HUES64 (cell line): Measurements from ENCODE around the gene ABHD10.

Experiments
- H3K27ac ChIP-seq: 2 replicates; pipeline ENCODE4 v1.7.0; 2013; ENCODE audit warnings: low read depth, low read length, inconsistent platforms
- H3K27me3 ChIP-seq: 2 replicates; pipeline ENCODE4 v1.6.1; 2013; ENCODE audit warnings: mild to moderate bottlenecking, low read length; ENCODE audit not compliant: insufficient read depth
- H3K36me3 ChIP-seq: 2 replicates; pipeline ENCODE4 v1.6.1; 2013; ENCODE audit warnings: mild to moderate bottlenecking, low read length; ENCODE audit not compliant: insufficient read depth
- H3K4me1 ChIP-seq: 2 replicates; pipeline ENCODE4 v1.6.1; 2013; ENCODE audit warnings: mild to moderate bottlenecking, low read length, moderate library complexity; ENCODE audit not compliant: insufficient read depth
- H3K4me3 ChIP-seq: 2 replicates; pipeline ENCODE4 v1.5.1; 2013; ENCODE audit warnings: mild to moderate bottlenecking, low read length, moderate library complexity
- H3K9ac ChIP-seq: 2 replicates; pipeline ENCODE4 v1.6.1; 2013; ENCODE audit warnings: mild to moderate bottlenecking, low read depth, low read length
- H3K9me3 ChIP-seq: 2 replicates; pipeline ENCODE4 v1.6.1; 2013; ENCODE audit warnings: low read depth, low read length; ENCODE audit not compliant: insufficient read depth
- WGBS: fragments of 150-250, 120-280 bp; methylation state at CpG from one replicate; pipeline ENCODE4 v1.1.7; 2013; ENCODE audit warnings: missing lambda C conversion rate; 5-methylcytosine and 5-hydroxymethylcytosine counted together

The ABHD10 gene

DNA sequence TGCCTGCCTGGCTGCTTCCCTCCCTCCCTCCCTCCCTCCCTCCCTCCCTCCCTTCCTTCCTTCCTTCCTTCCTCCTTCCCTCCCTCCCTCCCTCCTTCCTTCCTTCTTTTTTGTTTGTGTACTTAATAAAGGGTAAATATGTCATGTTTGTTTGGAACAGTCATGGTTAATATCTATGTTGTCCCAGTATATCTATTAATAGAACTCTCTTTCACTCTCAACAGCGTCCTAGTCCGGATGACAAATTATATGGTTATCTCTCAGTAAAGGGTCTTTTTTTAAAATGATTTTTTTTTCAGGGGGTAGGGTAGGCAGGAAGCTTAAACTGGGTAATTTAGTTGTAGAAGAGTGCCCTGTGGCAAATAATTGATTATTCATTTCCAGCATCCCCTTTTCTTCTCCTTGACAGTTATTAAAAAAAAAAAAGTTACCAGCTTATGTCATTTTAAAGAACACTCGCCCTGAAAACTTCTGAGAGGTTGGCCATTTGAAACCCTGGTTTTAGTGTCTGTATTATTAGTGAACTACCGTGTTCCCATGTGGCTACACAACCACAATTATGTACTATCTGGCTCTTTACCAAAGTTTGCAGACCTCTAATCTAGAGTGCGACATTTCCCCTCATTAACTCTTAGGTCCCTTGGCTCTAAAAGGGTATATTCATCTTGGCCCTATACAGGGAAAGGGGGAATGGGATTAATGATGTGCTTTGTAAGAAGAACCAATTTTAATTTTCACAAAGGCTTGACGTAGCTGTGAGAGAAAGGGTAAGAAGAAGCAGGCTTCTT lies 33.6 kb downstream of the ABHD10 start:
- Histone ChIP-seq H3K4me1 (no peaks in the 10 kb centered on the region), H3K27me3 (no peaks in the 10 kb centered on the region), H3K4me3 (no peak overlapping the region), H3K9ac (no peak overlapping the region), H3K27ac (no peak overlapping the region), H3K9me3 (no peaks in the 10 kb centered on the region), H3K36me3 (no peaks in the 10 kb centered on the region)
- WGBS: 97% methylated on average over 6 of the region's 6 CpGs

DNA sequence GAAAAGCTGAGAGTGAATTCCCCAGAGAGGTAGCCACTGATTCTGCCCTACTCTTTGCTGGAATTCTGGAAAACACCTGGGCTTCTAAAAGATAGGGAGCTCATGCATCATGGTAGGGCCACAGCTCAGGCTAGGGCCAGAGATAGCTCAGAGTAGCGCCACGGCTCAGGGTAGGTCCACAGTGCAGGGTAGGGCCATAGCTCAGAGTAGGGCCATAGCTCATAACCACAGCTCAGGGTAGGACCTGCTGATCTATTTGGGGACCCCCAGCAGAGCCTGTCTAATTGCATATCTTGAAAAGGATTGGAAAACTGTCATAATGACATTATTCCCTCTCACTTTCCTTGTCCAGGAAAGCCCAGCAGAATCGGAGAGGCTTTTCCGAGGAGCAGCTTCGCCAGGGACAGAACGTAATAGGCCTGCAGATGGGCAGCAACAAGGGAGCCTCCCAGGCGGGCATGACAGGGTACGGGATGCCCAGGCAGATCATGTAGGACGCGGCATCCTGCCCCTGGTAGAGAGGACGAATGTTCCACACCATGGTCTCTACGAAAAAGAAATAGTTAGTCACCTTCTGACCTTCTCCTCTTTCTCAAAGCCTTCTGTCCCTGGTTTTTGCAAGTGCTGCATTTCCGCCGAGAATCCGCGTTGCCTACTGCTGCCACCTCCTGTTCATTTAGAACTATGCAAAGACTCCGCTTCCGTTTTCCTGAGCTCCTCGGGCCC lies 34.4 kb downstream of the ABHD10 start:
- no peaks in the 10 kb centered on the region for H3K36me3 ChIP-seq
- no peaks in the 10 kb centered on the region for H3K27me3 ChIP-seq
- no peak overlapping the region for H3K4me3 ChIP-seq
- H3K27ac ChIP-seq: no peak overlapping the region
- H3K4me1 ChIP-seq: no peaks in the 10 kb centered on the region
- 53% methylated on average over 17 of the region's 19 CpGs for WGBS
- no peak overlapping the region for H3K9ac ChIP-seq
- H3K9me3 ChIP-seq: no peaks in the 10 kb centered on the region

DNA sequence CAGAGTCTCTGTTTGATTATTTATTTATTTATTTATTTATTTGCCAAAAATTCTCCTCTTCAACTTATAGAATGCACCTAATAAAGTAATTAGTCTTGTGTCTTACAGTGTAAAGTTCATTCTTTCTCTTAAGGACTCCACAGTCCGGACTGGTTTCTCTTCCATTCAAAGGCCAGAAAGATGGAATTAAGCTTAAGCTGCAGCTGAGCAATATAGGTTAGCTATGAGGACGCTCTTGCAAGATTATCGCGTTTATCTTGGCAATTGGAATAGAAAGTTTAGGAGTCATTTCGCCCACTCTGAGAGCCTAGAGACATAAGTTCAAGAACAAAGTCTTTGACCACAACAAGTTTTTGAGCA lies 34.9 kb downstream of the ABHD10 start:
- Histone ChIP-seq H3K27ac (no peak overlapping the region), H3K4me1 (no peaks in the 10 kb centered on the region), H3K27me3 (no peaks in the 10 kb centered on the region), H3K9me3 (no peaks in the 10 kb centered on the region), H3K36me3 (no peaks in the 10 kb centered on the region), H3K4me3 (no peak overlapping the region), H3K9ac (no peak overlapping the region)
- WGBS: 80% methylated on average over 5 of the region's 5 CpGs

DNA sequence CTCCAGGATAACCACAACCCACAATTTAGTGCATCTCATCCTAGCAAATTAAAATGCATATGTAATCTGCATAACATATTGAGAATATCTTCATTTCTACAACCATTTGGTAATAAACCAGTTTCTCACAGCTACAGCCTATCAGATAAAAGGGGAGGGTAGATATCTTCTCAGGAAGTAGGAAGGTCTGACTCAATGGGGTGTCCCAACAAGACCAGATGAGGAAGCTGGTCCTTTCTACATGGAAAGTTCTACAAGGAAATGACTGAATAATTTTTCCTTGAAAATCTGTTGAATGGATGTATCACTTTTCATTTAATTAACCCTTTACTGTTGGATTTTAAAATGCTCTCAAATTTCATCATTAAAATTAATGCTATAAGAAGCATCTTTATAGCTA lies 38.3 kb downstream of the ABHD10 start:
- Histone ChIP-seq H3K36me3 (no peaks in the 10 kb centered on the region), H3K9ac (no peak overlapping the region), H3K4me1 (no peaks in the 10 kb centered on the region), H3K27me3 (no peaks in the 10 kb centered on the region), H3K27ac (no peak overlapping the region), H3K9me3 (no peaks in the 10 kb centered on the region), H3K4me3 (no peak overlapping the region)

DNA sequence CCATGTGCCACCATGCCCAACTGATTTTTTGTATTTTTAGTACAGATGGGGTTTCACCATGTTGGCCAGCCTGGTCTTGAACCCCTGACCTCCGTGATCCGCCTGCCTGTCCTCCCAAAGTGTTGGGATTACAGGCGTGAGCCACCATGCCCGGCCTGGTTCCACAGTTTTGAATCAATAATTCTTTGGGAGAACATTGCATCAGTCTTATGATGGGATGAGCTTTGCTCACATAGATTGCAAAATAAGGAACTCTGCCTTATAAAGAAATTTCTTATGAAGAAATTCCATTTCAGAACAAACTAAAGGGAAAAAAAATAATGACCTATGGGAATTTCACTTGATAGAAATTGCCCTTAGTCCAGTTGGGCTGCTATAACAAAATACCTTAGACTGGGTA lies 39.9 kb downstream of the ABHD10 start:
- Histone ChIP-seq H3K4me1 (no peaks in the 10 kb centered on the region), H3K9me3 (no peaks in the 10 kb centered on the region), H3K4me3 (no peak overlapping the region), H3K27me3 (no peaks in the 10 kb centered on the region), H3K9ac (no peak overlapping the region), H3K27ac (no peak overlapping the region), H3K36me3 (no peaks in the 10 kb centered on the region)
- 96% methylated on average over 4 of the region's 4 CpGs for WGBS

DNA sequence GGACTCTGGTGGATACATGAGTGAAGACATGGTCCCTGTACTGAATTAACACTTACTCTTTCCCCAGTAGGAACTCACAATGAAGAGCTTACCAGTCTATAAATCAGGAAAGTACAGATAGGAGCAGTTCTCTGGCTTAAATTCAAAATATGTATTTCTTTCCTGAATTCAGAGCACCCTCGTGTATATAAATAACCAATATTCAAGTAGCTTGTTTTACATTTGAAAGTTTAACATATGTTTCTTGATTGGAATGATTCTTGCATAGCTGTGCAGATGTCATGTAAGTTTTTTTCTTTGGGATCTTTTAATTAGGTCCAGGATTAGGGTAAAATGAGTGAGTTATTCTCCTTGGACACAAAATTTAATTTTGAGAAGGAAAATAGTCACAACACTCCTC lies 40.9 kb downstream of the ABHD10 start:
- Histone ChIP-seq H3K9me3 (no peaks in the 10 kb centered on the region), H3K4me1 (no peaks in the 10 kb centered on the region), H3K9ac (no peak overlapping the region), H3K27ac (no peak overlapping the region), H3K36me3 (no peaks in the 10 kb centered on the region), H3K27me3 (no peaks in the 10 kb centered on the region), H3K4me3 (no peak overlapping the region)
- no CpG with 5 or more reads among the region's 1 CpG for WGBS

DNA sequence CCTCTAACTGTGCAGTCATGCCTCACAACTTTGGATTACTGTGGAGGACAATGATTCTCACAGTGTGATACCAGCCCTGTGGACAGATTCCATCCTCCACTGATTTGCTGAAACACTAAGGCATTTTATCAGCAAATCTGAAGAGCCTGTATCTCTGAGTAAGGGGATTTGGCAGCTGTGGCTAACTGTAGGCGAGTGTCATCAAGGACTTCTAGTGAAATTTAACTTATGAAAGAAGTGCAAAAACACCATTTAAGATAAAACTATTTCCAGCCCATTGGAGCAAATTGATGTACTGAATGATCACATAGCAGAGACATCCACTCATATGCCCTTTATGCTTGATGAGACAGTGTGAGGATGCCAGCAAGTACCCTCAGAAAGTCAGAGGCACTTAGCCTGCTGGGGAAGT lies 41.9 kb downstream of the ABHD10 start:
- Histone ChIP-seq H3K4me1 (no peaks in the 10 kb centered on the region), H3K9me3 (no peaks in the 10 kb centered on the region), H3K27ac (no peak overlapping the region), H3K9ac (no peak overlapping the region), H3K36me3 (no peaks in the 10 kb centered on the region), H3K4me3 (no peak overlapping the region), H3K27me3 (no peaks in the 10 kb centered on the region)
- WGBS: 100% methylated on average over 1 of the region's 1 CpG

DNA sequence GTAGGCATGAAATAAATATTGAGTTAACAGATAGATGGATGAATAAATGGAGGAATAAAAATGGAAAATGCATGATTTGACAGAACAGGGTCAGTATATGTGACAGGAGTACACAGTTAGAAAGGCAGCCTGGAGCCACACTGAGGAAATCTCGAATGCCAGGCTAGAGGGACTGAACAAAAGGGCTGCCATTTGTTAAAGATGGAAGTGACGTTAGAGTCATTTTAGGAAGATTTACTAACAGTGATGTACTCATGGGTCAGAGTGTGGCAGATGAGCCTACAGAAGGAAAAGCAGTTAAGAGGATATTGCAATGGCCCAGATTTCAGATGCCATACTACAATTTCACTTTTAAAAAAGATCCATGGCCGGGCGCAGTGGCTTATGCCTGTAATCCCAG lies 48.3 kb downstream of the ABHD10 start:
- Histone ChIP-seq H3K27me3 (no peaks in the 10 kb centered on the region), H3K27ac (no peak overlapping the region), H3K36me3 (no peaks in the 10 kb centered on the region), H3K4me1 (no peaks in the 10 kb centered on the region), H3K9ac (no peak overlapping the region), H3K4me3 (no peak overlapping the region), H3K9me3 (0 out of 2 replicates have a peak, but pooled peaks cover 2% of the 10 kb centered on the region)
- WGBS: 92% methylated on average over 4 of the region's 4 CpGs

DNA sequence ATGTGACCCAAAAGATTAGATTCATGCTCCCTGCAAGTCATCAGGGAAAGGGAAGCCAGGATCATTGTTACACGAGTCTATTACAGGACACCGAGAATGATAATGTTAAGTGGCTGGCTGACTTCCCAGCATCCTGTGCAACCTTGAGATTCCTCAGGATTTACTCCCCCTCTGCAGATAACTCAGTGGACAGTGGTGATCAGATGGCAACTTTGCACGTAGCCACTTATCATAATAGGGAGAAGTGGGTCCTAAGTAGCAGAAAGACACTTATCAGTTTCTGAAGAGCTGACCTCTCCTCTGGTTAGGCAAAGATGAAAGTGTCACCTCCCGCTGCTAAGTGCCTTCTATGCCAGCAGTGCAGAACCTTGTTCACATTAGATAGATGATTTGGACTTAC lies 49.0 kb downstream of the ABHD10 start:
- Histone ChIP-seq H3K36me3 (no peaks in the 10 kb centered on the region), H3K4me3 (no peak overlapping the region), H3K27me3 (no peaks in the 10 kb centered on the region), H3K9me3 (peaks cover 7% of the 10 kb centered on the region; the same call in 1 of the 2 replicates), H3K4me1 (no peaks in the 10 kb centered on the region), H3K27ac (no peak overlapping the region), H3K9ac (no peak overlapping the region)
- 90% methylated on average over 4 of the region's 4 CpGs for WGBS

DNA sequence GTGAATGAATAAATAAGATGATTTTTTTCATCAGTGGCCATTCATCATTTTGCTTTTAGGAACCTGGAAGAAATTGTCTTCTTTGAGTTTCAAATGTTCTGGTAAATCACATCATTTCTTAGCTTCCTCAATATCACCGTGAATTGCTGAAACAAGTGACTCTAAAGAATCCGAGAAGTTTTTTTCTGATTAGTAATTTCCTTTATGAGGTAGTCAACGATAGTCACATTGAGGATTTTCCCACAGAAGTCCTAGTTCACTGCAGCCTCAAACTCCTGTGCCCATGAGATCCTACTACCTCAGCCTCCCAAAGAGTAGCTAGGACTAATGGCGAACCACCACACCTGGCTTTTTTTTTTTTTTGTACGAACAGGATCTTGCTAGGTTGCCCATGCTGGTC lies 52.1 kb downstream of the ABHD10 start:
- WGBS: 91% methylated on average over 5 of the region's 5 CpGs
- Histone ChIP-seq H3K4me1 (no peaks in the 10 kb centered on the region), H3K9ac (no peak overlapping the region), H3K4me3 (no peak overlapping the region), H3K36me3 (no peaks in the 10 kb centered on the region), H3K9me3 (peaks cover 7% of the 10 kb centered on the region; the same call in 1 of the 2 replicates), H3K27me3 (no peaks in the 10 kb centered on the region), H3K27ac (no peak overlapping the region)

DNA sequence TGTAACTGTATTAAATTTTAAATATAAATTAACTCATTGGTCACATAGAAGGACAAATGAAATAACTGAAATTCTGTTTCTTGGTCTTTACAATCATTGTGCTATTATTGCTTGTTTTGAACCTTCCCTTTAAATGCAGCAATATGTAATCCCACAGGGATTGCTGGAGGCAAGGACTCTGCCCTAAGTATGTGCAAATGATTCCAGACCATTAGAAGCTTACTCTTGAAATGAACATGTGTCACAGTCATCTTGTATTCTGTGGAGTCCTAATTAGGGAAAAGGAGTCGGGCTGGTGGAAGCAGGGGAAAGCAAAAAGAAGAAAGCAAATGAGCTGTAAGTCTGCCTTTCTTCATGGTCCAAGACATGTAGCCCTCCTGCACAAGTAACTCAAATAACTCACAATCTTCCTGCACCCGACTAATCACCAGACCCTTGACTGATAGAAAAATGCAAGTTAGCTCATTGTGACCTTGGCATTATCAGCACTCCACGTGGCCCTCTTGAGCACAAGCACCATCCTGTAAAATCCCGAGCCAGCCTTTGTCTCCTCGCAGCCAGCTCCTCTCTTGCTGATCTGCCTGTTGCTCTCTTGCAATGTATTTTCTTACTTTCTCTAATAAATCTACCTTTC lies 53.4 kb downstream of the ABHD10 start:
- no peaks in the 10 kb centered on the region for H3K4me1 ChIP-seq
- 85% methylated on average over 5 of the region's 5 CpGs for WGBS
- no peak overlapping the region for H3K27ac ChIP-seq
- H3K9ac ChIP-seq: no peak overlapping the region
- peaks cover 15% of the 10 kb centered on the region for H3K9me3 ChIP-seq
- H3K4me3 ChIP-seq: no peak overlapping the region
- H3K27me3 ChIP-seq: no peaks in the 10 kb centered on the region
- H3K36me3 ChIP-seq: no peaks in the 10 kb centered on the region
